VCaP (cell line): ENCODE data around the gene DCTN4.

Experiments
- H3K27ac ChIP-seq: fragments of 450-650 bp; 2 replicates; pipeline ENCODE4 v1.5.1; 2017
- CTCF ChIP-seq: fragments of 450-650 bp; conservative IDR thresholded peaks from 2 replicates; pipeline ENCODE4 v1.5.1; 2017; ENCODE audit warnings: mild to moderate bottlenecking, moderate library complexity

Gene DCTN4

DNA sequence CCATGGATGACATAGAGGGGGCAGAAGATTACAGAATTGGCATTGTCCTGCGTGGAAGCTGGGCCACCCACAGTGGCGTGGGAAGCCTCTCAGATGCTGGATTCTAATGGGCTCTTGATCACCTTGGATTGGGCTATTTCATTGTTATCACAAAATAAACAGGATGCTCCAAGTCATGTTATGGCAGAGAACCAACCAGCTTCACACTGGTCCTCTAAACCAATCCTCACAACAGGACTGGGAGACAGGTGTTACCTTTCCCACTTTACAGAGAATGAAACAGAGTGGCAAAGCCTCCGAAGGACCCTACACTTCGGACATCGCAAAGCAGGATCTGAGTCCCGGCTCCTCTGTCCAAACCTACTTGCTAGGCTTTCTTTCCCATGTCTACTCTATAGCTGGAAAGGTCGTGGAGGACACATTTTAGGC lies 19.3 kb upstream of the DCTN4 start:
- TF ChIP-seq CTCF: no peak
- peak overlapping the region; percentile 97 for H3K27ac ChIP-seq

- TF ChIP-seq CTCF: no peak
- peak overlapping the region; percentile 97 for H3K27ac ChIP-seq
These were observed 18.9 kb upstream of the DCTN4 start for GRCh38 chr5:150777685-150778084.

- no peak for TF ChIP-seq CTCF
- H3K27ac ChIP-seq: no peak overlapping the region
These were observed 15.3 kb upstream of the DCTN4 start for GRCh38 chr5:150774145-150774544.

GRCh38 chr5:150771034-150771795 lies 12.4 kb upstream of the DCTN4 start:
- no peak for TF ChIP-seq CTCF
- H3K27ac ChIP-seq: no peak overlapping the region

GRCh38 chr5:150766251-150766650 lies 7.4 kb upstream of the DCTN4 start:
- no peak overlapping the region for H3K27ac ChIP-seq
- no peak for TF ChIP-seq CTCF

- no peak for TF ChIP-seq CTCF
- H3K27ac ChIP-seq: no peak overlapping the region
These were observed 7.0 kb upstream of the DCTN4 start for GRCh38 chr5:150765799-150766169.

- no peak overlapping the region for H3K27ac ChIP-seq
- TF ChIP-seq CTCF: no peak
These were observed 6.4 kb upstream of the DCTN4 start for GRCh38 chr5:150765011-150765798.
